NCI-H128 (cell line): Measurements from ENCODE around the gene MAP1A.
"Not testable (repeated sequence)": the region's sequence is repeated elsewhere in the genome, so short reads cannot be mapped to it uniquely, and the experiment has no call there.

Source experiments
- DNase-seq: peaks from one replicate; lab custom pipeline; 2025; ENCODE audit not compliant: unreplicated experiment; lab: John Stamatoyannopoulos, UW

Gene MAP1A

GRCh38 chr15:43528542-43529007 lies 11.2 kb downstream of the MAP1A start:
- no peak for DNase-seq

GRCh38 chr15:43529141-43529540 lies 11.7 kb downstream of the MAP1A start:
- no peak for DNase-seq

GRCh38 chr15:43529587-43530345 lies 12.4 kb downstream of the MAP1A start:
- DNase-seq = no peak

- DNase-seq = no peak
Measured at GRCh38 chr15:43531018-43531670, 13.7 kb downstream of the MAP1A start.

- not testable (repeated sequence) for DNase-seq
Measured at GRCh38 chr15:43532826-43533225, 15.4 kb downstream of the MAP1A start.

GRCh38 chr15:43534897-43535296 lies 17.5 kb downstream of the MAP1A start:
- DNase-seq = no peak

GRCh38 chr15:43538091-43538490 lies 20.7 kb downstream of the MAP1A start:
- no peak for DNase-seq

GRCh38 chr15:43541785-43542184 lies 24.4 kb downstream of the MAP1A start:
- no peak for DNase-seq

GRCh38 chr15:43544266-43544665 lies 26.9 kb downstream of the MAP1A start:
- no peak for DNase-seq

- no peak for DNase-seq
Measured at GRCh38 chr15:43545426-43545825, 28.0 kb downstream of the MAP1A start.

GRCh38 chr15:43547539-43547938 lies 30.1 kb downstream of the MAP1A start:
- no peak for DNase-seq

GRCh38 chr15:43550527-43551363 lies 33.3 kb downstream of the MAP1A start:
- DNase-seq = no peak

GRCh38 chr15:43552256-43552655 lies 34.8 kb downstream of the MAP1A start:
- no peak for DNase-seq

- DNase-seq = no peak
Measured at GRCh38 chr15:43552986-43553385, 35.6 kb downstream of the MAP1A start.

- DNase-seq = not testable (repeated sequence)
Measured at GRCh38 chr15:43562753-43563152, 45.3 kb downstream of the MAP1A start.

- DNase-seq = not testable (repeated sequence)
Measured at GRCh38 chr15:43563793-43564192, 46.4 kb downstream of the MAP1A start.

- not testable (repeated sequence) for DNase-seq
Measured at GRCh38 chr15:43566615-43567014, 49.2 kb downstream of the MAP1A start.

- not testable (repeated sequence) for DNase-seq
Measured at GRCh38 chr15:43574607-43575006, 57.2 kb downstream of the MAP1A start.
